WTC11 (cell line): ENCODE data around the gene PTP4A2. TPM values are rescaled to one million over a fixed set of nuclear protein-coding genes. Genes with fewer than 3 reads are reported as not detected.

Experiments used
- ATAC-seq: fragments of 200-7000 bp; cut with Tn5 transposase; 2 replicates; pipeline ENCODE4 v1.10.0; 2021; ENCODE audit warnings: mild to moderate bottlenecking, moderate library complexity
- CTCF ChIA-PET: fragments of 300-600 bp; sonication (Branson Sonifier 250); formaldehyde crosslinking; loops from one replicate; lab custom pipeline; 2021; ENCODE audit warnings: antibody characterized with exemption; lab: Charles Lee
- POLR2A ChIA-PET: fragments of 350-600 bp; sonication (Branson Sonifier 250); formaldehyde crosslinking; loops from one replicate; lab custom pipeline; 2021; ENCODE audit warnings: antibody characterized with exemption; lab: Charles Lee
- DNase-seq: peaks from one replicate; pipeline ENCODE4 v3.0.0; 2021; ENCODE audit warnings: low spot score
- H3K27ac Mint-ChIP-seq: 2 replicates; pipeline ENCODE4 v1.8.0; 2021; ENCODE audit warnings: mixed read lengths
- H3K27me3 Mint-ChIP-seq: 2 replicates; pipeline ENCODE4 v1.8.0; 2021; ENCODE audit warnings: low read depth, mild to moderate bottlenecking, moderate library complexity, mixed read lengths
- H3K36me3 Mint-ChIP-seq: 2 replicates; pipeline ENCODE4 v1.8.0; 2021; ENCODE audit warnings: mixed read lengths
- H3K4me1 Mint-ChIP-seq: 2 replicates; pipeline ENCODE4 v1.8.0; 2022; ENCODE audit warnings: mixed read lengths
- H3K4me3 Mint-ChIP-seq: 2 replicates; pipeline ENCODE4 v1.8.0; 2021; ENCODE audit warnings: mild to moderate bottlenecking, moderate library complexity, mixed read lengths
- H3K9me3 Mint-ChIP-seq: 2 replicates; pipeline ENCODE4 v1.8.0; 2021; ENCODE audit warnings: mixed read lengths
- ARID4B ChIP-seq: sonication (generic); formaldehyde crosslinking; IDR thresholded peaks from 2 replicates; pipeline ENCODE4 v1.8.0; 2023; ENCODE audit warnings: missing genetic modification reagents, mild to moderate bottlenecking, borderline replicate concordance
- ATF1 ChIP-seq: sonication (generic); formaldehyde crosslinking; IDR thresholded peaks from 2 replicates; pipeline ENCODE4 v1.8.1; 2023; ENCODE audit warnings: mild to moderate bottlenecking, moderate library complexity, missing genetic modification reagents
- ATF2 ChIP-seq: sonication (generic); formaldehyde crosslinking; IDR thresholded peaks from 2 replicates; pipeline ENCODE4 v1.8.1; 2022; ENCODE audit warnings: low read depth, missing genetic modification reagents, borderline replicate concordance
- CREM ChIP-seq: sonication (generic); formaldehyde crosslinking; IDR thresholded peaks from 2 replicates; pipeline ENCODE4 v1.8.1; 2022; ENCODE audit warnings: mild to moderate bottlenecking, missing genetic modification reagents, moderate library complexity
- CTCF ChIP-seq: fragments of 200-600 bp; IDR thresholded peaks from 2 replicates; pipeline ENCODE4 v1.8.0; 2022; ENCODE audit warnings: antibody characterized with exemption
- ESRRA ChIP-seq: sonication (generic); formaldehyde crosslinking; IDR thresholded peaks from 2 replicates; pipeline ENCODE4 v1.8.1; 2022; ENCODE audit warnings: mild to moderate bottlenecking, missing genetic modification reagents, borderline replicate concordance
- NR3C1 ChIP-seq: sonication (generic); formaldehyde crosslinking; conservative IDR thresholded peaks from 2 replicates; pipeline ENCODE4 v1.8.1; 2023; ENCODE audit warnings: low read depth, mild to moderate bottlenecking, missing genetic modification reagents
- RELA ChIP-seq: sonication (generic); formaldehyde crosslinking; IDR thresholded peaks from 2 replicates; pipeline ENCODE4 v1.8.1; 2022; ENCODE audit warnings: missing genetic modification reagents, mild to moderate bottlenecking, borderline replicate concordance
- TEAD4 ChIP-seq: sonication (generic); formaldehyde crosslinking; IDR thresholded peaks from 2 replicates; pipeline ENCODE4 v1.8.0; 2022; ENCODE audit warnings: mild to moderate bottlenecking, missing genetic modification reagents
- TP53 ChIP-seq: sonication (generic); formaldehyde crosslinking; IDR thresholded peaks from 2 replicates; pipeline ENCODE4 v1.8.1; 2023; ENCODE audit warnings: mild to moderate bottlenecking, missing genetic modification reagents
- ZNF121 ChIP-seq: sonication (generic); formaldehyde crosslinking; IDR thresholded peaks from 2 replicates; pipeline ENCODE4 v1.8.0; 2023; ENCODE audit warnings: missing genetic modification reagents
- ZNF138 ChIP-seq: sonication (generic); formaldehyde crosslinking; conservative IDR thresholded peaks from 2 replicates; pipeline ENCODE4 v1.8.1; 2022; ENCODE audit warnings: mild to moderate bottlenecking, moderate library complexity, missing genetic modification reagents
- total RNA-seq: library from RNA; stranded (reverse); gene quantifications from 3 replicates; pipeline ENCODE4 v1.2.3, GENCODE V29; 2021
- TF ChIP-seq, protein P1 (sequence below): sonication (generic); formaldehyde crosslinking; IDR thresholded peaks from 2 replicates; pipeline ENCODE4 v1.8.1; 2023; ENCODE audit warnings: mild to moderate bottlenecking, missing genetic modification reagents, borderline replicate concordance
- TF ChIP-seq, protein P2 (sequence below): sonication (generic); formaldehyde crosslinking; IDR thresholded peaks from 2 replicates; pipeline ENCODE4 v1.8.0; 2022; ENCODE audit warnings: mild to moderate bottlenecking, missing genetic modification reagents
- TF ChIP-seq, protein P3 (sequence below): sonication (generic); formaldehyde crosslinking; IDR thresholded peaks from 2 replicates; pipeline ENCODE4 v1.8.0; 2022; ENCODE audit warnings: mild to moderate bottlenecking, missing genetic modification reagents
- TF ChIP-seq, protein P4 (sequence below): sonication (generic); formaldehyde crosslinking; IDR thresholded peaks from 2 replicates; pipeline ENCODE4 v1.8.1; 2023; ENCODE audit warnings: mild to moderate bottlenecking, missing genetic modification reagents

Gene PTP4A2
- total RNA-seq, 1 experiment from 2014 or later, result 172 TPM

DNA sequence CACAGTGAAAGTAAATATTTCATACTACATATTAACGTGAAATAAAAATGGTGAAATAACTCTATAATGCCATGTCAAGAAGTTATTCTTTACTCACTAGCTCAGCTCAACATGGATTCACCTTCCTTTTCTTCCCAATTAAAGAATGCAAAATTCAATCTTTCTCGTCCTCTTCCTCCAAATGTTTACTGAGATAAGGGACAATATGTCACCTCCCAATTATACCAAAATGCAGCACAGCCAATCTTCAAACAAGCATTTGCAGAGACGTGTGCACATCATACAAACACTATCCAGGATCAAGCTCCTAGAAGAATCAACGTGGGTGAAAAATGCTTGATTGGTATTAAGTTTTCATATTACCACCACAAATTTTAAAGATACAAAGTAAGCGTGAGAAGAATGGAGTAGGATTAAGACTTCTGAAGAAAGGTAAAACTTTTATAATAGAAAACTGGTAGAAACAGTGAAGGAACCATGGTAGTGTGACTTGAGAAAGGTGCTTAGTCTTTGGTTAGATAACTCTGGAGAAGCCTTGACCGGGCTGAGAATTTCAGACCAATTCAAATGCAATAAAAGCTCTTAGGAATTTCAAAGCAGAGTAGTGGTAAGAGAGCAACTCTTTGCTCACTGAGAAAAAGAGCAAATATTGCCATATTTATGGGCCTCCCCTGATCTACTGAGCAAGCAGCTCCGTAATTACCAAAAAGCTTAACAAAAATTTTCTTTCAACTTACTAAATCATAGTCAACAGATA is 7.2 kb downstream of the PTP4A2 start:
- H3K4me3 Mint-ChIP-seq, result peak overlapping the region; percentile 33
- POLR2A ChIA-PET, result no interaction called here

More for the DNA sequence above, 7.2 kb downstream of the PTP4A2 start:
- ATAC-seq, result no peak
- CTCF ChIA-PET, result interaction anchor here (0.8 to 1.5 kb wide), 4 partner anchors 25 to 115 kb away, joined by 3 to 9 read pairs (median 4); partner anchors contain the start of gene SPOCD1
- no peaks in the 10 kb centered on the region for H3K9me3 Mint-ChIP-seq
- peaks cover 75% of the 10 kb centered on the region for H3K4me1 Mint-ChIP-seq
- H3K36me3 Mint-ChIP-seq, result peaks cover 4% of the 10 kb centered on the region; the same call in 1 of the 2 replicates
- TF ChIP-seq, protein P1, sequence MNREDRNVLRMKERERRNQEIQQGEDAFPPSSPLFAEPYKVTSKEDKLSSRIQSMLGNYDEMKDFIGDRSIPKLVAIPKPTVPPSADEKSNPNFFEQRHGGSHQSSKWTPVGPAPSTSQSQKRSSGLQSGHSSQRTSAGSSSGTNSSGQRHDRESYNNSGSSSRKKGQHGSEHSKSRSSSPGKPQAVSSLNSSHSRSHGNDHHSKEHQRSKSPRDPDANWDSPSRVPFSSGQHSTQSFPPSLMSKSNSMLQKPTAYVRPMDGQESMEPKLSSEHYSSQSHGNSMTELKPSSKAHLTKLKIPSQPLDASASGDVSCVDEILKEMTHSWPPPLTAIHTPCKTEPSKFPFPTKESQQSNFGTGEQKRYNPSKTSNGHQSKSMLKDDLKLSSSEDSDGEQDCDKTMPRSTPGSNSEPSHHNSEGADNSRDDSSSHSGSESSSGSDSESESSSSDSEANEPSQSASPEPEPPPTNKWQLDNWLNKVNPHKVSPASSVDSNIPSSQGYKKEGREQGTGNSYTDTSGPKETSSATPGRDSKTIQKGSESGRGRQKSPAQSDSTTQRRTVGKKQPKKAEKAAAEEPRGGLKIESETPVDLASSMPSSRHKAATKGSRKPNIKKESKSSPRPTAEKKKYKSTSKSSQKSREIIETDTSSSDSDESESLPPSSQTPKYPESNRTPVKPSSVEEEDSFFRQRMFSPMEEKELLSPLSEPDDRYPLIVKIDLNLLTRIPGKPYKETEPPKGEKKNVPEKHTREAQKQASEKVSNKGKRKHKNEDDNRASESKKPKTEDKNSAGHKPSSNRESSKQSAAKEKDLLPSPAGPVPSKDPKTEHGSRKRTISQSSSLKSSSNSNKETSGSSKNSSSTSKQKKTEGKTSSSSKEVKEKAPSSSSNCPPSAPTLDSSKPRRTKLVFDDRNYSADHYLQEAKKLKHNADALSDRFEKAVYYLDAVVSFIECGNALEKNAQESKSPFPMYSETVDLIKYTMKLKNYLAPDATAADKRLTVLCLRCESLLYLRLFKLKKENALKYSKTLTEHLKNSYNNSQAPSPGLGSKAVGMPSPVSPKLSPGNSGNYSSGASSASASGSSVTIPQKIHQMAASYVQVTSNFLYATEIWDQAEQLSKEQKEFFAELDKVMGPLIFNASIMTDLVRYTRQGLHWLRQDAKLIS (CRISPR knock-in tag), result no peak
- no peak for TF ChIP-seq NR3C1 (CRISPR knock-in tag)
- no peak for TF ChIP-seq ARID4B (CRISPR knock-in tag)
- TF ChIP-seq, protein P2, sequence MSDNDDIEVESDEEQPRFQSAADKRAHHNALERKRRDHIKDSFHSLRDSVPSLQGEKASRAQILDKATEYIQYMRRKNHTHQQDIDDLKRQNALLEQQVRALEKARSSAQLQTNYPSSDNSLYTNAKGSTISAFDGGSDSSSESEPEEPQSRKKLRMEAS (CRISPR knock-in tag), result no peak
- TF ChIP-seq RELA (CRISPR knock-in tag), result no peak
- TF ChIP-seq TEAD4 (CRISPR knock-in tag), result no peak
- TF ChIP-seq CREM, result no peak
- no peak for TF ChIP-seq ZNF121
- no peak for TF ChIP-seq TP53
- TF ChIP-seq, protein P3, sequence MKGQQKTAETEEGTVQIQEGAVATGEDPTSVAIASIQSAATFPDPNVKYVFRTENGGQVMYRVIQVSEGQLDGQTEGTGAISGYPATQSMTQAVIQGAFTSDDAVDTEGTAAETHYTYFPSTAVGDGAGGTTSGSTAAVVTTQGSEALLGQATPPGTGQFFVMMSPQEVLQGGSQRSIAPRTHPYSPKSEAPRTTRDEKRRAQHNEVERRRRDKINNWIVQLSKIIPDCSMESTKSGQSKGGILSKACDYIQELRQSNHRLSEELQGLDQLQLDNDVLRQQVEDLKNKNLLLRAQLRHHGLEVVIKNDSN (CRISPR knock-in tag), result no peak
- TF ChIP-seq, protein P4, sequence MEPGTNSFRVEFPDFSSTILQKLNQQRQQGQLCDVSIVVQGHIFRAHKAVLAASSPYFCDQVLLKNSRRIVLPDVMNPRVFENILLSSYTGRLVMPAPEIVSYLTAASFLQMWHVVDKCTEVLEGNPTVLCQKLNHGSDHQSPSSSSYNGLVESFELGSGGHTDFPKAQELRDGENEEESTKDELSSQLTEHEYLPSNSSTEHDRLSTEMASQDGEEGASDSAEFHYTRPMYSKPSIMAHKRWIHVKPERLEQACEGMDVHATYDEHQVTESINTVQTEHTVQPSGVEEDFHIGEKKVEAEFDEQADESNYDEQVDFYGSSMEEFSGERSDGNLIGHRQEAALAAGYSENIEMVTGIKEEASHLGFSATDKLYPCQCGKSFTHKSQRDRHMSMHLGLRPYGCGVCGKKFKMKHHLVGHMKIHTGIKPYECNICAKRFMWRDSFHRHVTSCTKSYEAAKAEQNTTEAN (CRISPR knock-in tag), result no peak
- no peak for TF ChIP-seq ATF1 (CRISPR knock-in tag)
- no peak for TF ChIP-seq ZNF138 (CRISPR knock-in tag)
- no peak for TF ChIP-seq CTCF
- TF ChIP-seq ATF2 (CRISPR knock-in tag), result no peak
- TF ChIP-seq ESRRA (CRISPR knock-in tag), result no peak
- no peaks in the 10 kb centered on the region for H3K27me3 Mint-ChIP-seq
- DNase-seq, result no peak
- peak overlapping the region; percentile 77 for H3K27ac Mint-ChIP-seq
